Measurements from ENCODE around the gene TSKU.

TSKU gene

GRCh38 chr11:76768909-76769560 is 14.1 kb upstream of the TSKU start:
- no peak overlapping the region for H3K9ac ChIP-seq
- no peak overlapping the region for H2AFZ ChIP-seq
- no peaks in the 10 kb centered on the region for H3K9me3 ChIP-seq (ENCODE audit: control insufficient read depth, low read length)
- no peaks in the 10 kb centered on the region for H3K79me2 ChIP-seq
- no peak overlapping the region for H3K4me3 ChIP-seq (ENCODE audit: low read depth, low read length)
- TF ChIP-seq, protein P1, sequence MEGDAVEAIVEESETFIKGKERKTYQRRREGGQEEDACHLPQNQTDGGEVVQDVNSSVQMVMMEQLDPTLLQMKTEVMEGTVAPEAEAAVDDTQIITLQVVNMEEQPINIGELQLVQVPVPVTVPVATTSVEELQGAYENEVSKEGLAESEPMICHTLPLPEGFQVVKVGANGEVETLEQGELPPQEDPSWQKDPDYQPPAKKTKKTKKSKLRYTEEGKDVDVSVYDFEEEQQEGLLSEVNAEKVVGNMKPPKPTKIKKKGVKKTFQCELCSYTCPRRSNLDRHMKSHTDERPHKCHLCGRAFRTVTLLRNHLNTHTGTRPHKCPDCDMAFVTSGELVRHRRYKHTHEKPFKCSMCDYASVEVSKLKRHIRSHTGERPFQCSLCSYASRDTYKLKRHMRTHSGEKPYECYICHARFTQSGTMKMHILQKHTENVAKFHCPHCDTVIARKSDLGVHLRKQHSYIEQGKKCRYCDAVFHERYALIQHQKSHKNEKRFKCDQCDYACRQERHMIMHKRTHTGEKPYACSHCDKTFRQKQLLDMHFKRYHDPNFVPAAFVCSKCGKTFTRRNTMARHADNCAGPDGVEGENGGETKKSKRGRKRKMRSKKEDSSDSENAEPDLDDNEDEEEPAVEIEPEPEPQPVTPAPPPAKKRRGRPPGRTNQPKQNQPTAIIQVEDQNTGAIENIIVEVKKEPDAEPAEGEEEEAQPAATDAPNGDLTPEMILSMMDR (IDR thresholded peaks at IDR 0.05): no peak
- H3K27me3 ChIP-seq (ENCODE audit: control insufficient read depth, insufficient read depth, low read length): no peaks in the 10 kb centered on the region
- no peak overlapping the region for H3K4me2 ChIP-seq (ENCODE audit: low read length)
- peaks cover 7% of the 10 kb centered on the region for H3K4me1 ChIP-seq
- H3K36me3 ChIP-seq (ENCODE audit: control insufficient read depth, insufficient read depth, low read length): no peaks in the 10 kb centered on the region
- no peak overlapping the region for H3K27ac ChIP-seq

DNA sequence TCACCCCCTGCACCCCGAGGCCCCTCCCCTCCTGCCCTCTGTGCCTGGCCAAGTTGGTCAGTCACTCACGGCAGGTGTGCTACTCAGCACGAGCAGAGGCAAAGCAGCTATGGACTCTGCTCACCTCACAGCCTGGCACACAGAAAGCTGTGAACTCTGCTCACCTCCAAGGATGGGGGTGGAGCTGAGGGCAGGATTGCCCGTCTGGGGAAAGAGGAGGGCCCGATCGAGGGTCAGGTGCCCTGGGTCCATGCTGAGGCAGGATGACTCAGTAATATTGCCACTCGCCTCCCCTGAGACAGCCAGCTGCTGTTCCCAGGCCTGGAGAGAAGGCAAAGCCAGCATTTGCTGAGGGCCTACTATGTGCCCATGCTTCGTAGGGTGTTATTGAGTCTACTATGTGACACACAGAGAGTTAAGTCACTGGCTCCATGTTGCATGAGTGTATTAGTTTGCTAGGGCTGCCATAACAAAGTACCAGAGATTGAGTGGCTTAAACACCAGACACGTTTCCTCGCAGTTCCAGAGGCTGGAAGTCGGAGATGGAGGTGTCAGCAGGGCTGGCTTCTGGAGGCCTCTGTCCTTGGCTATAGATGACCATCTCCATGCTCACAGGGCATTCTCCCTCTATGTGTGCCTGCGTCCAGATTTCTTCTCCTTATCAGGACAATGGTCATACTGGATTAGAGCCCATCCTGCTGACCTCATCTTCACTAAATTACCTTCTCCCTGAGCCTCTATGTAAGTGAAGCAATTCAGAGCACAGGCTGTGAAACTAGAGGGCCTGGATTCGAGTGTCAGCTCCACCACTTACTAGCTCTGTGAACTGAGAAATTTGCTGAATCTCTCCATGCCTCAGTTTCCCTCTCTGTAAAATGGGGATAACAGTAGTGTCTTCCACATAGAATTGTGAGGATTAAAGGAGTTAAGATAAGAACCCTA is 13.2 kb upstream of the TSKU start:
- Histone ChIP-seq H3K9me3 (ENCODE audit: control insufficient read depth, low read length) (no peaks in the 10 kb centered on the region), H3K36me3 (ENCODE audit: control insufficient read depth, insufficient read depth, low read length) (no peaks in the 10 kb centered on the region), H3K27me3 (ENCODE audit: control insufficient read depth, insufficient read depth, low read length) (no peaks in the 10 kb centered on the region), H3K9ac (no peak overlapping the region), H2AFZ (no peak overlapping the region), H3K4me3 (ENCODE audit: low read depth, low read length) (no peak overlapping the region), H3K27ac (peak overlapping the region; percentile 5), H3K79me2 (no peaks in the 10 kb centered on the region), H3K4me1 (peaks cover 10% of the 10 kb centered on the region), H3K4me2 (ENCODE audit: low read length) (no peak overlapping the region)
- TF ChIP-seq, protein P1 (IDR thresholded peaks at IDR 0.05): no peak

DNA sequence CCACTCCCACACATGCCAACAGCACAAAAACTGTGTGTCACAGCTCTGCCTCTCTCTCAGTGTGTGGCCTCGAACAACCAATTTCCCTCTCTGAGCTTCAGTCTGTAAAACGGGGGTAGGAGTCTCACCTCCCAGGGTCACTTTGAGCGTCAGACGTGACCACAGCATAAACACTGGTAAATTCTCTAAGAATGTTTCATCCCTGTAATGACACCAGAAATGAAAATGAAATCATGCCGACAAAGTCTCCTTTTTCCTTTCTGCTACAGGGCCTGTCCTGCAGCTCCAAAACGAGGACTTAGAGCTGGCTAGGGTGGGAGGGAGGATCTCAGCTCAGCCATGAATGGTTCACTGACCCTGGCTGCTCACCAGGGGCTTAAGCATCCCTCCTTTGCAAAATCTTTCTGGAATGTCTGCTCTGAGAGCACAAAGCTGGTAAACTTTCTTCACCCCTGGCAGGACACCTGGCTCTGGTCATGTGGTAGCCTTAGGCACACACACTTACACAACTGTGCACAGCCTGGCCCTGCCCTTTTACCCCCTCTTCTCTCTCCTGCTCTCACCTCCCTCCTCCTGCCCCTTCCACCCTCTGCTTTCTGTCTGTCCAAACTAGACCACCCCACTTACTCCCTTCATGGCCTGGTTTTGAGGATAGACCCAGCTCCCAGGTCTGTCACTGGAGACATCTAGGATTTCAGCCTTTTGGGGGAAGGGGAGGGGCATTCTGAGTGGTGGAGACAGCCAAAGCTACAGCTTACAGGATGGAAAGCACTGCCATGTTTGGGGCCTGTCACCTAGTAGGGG is 12.3 kb upstream of the TSKU start:
- H3K9me3 ChIP-seq (ENCODE audit: control insufficient read depth, low read length): no peaks in the 10 kb centered on the region
- no peak overlapping the region for H3K4me3 ChIP-seq (ENCODE audit: low read depth, low read length)
- TF ChIP-seq, protein P1 (IDR thresholded peaks at IDR 0.05): no peak
- no peaks in the 10 kb centered on the region for H3K27me3 ChIP-seq (ENCODE audit: control insufficient read depth, insufficient read depth, low read length)
- no peaks in the 10 kb centered on the region for H3K79me2 ChIP-seq
- H2AFZ ChIP-seq: no peak overlapping the region
- H3K27ac ChIP-seq: peak overlapping the region; percentile 5
- no peak overlapping the region for H3K4me2 ChIP-seq (ENCODE audit: low read length)
- no peaks in the 10 kb centered on the region for H3K36me3 ChIP-seq (ENCODE audit: control insufficient read depth, insufficient read depth, low read length)
- no peak overlapping the region for H3K9ac ChIP-seq
- H3K4me1 ChIP-seq: peaks cover 10% of the 10 kb centered on the region

GRCh38 chr11:76771446-76772099 is 11.6 kb upstream of the TSKU start:
- Histone ChIP-seq H3K27me3 (ENCODE audit: control insufficient read depth, insufficient read depth, low read length) (no peaks in the 10 kb centered on the region), H3K9ac (no peak overlapping the region), H3K27ac (no peak overlapping the region), H3K9me3 (ENCODE audit: control insufficient read depth, low read length) (no peaks in the 10 kb centered on the region), H3K4me1 (peaks cover 10% of the 10 kb centered on the region), H3K4me2 (ENCODE audit: low read length) (no peak overlapping the region), H3K79me2 (no peaks in the 10 kb centered on the region), H3K36me3 (ENCODE audit: control insufficient read depth, insufficient read depth, low read length) (no peaks in the 10 kb centered on the region), H2AFZ (no peak overlapping the region), H3K4me3 (ENCODE audit: low read depth, low read length) (no peak overlapping the region)
- TF ChIP-seq, protein P1 (IDR thresholded peaks at IDR 0.05): no peak
